ENCODE data around the gene WDR89. TPM values are rescaled to one million over a fixed set of nuclear protein-coding genes. Genes with fewer than 3 reads are reported as not detected.
"Not testable (repeated sequence)": the region's sequence is repeated elsewhere in the genome, so short reads cannot be mapped to it uniquely, and the experiment has no call there.

Gene WDR89
- total RNA-seq, 1 experiment from 2014 or later = 23.6 TPM

- ChIA-PET POLR2A (ENCODE audit: low non-redundant PET) (no interaction called here), CTCF (no interaction called here)
- TF ChIP-seq CTCF (conservative IDR thresholded peaks at IDR 0.05; ENCODE audit: low read depth, low read length) (no peak), EZH2 (IDR thresholded peaks at IDR 0.05; ENCODE audit: borderline replicate concordance, low read depth, low read length, poor library complexity, severe bottlenecking) (no peak)
- intact Hi-C loops (cut with micrococcal nuclease; ENCODE audit: unreplicated experiment) = loop anchor here (5.0 kb wide), 1 partner anchor 83 kb away; the partner anchor contains the start of gene SGPP1
- DNase-seq (ENCODE audit: low spot score) = no peak
- BruUV-seq (replicated peaks) = no TSS peak
- Histone ChIP-seq H3K27me3 (replicated peaks; ENCODE audit: insufficient read depth, low read depth, low read length, poor library complexity) (no peaks in the 10 kb centered on the region), H3K36me3 (ENCODE audit: insufficient read depth, low read length, poor library complexity, severe bottlenecking) (no peaks in the 10 kb centered on the region), H3K4me1 (ENCODE audit: insufficient read depth, low read length, poor library complexity, severe bottlenecking) (peaks cover 6% of the 10 kb centered on the region), H3K4me3 (ENCODE audit: low read depth, low read length, poor library complexity, severe bottlenecking) (no peak overlapping the region), H3K27ac (ENCODE audit: low read depth, low read length, poor library complexity, severe bottlenecking) (no peak overlapping the region), H3K9me3 (ENCODE audit: low read depth, low read length, poor library complexity, severe bottlenecking) (no peaks in the 10 kb centered on the region)
These were observed 3.1 kb upstream of the WDR89 start for GRCh38 chr14:63644741-63645140.

- H3K9me3 ChIP-seq (ENCODE audit: low read depth, low read length, poor library complexity, severe bottlenecking) = no peaks in the 10 kb centered on the region
- CTCF ChIA-PET = no interaction called here
- no peak for DNase-seq (ENCODE audit: low spot score)
- BruUV-seq (replicated peaks) = no TSS peak
- no peak overlapping the region for H3K27ac ChIP-seq (ENCODE audit: low read depth, low read length, poor library complexity, severe bottlenecking)
- H3K27me3 ChIP-seq (replicated peaks; ENCODE audit: insufficient read depth, low read depth, low read length, poor library complexity) = no peaks in the 10 kb centered on the region
- peak overlapping the region; percentile 54 for H3K4me3 ChIP-seq (ENCODE audit: low read depth, low read length, poor library complexity, severe bottlenecking)
- H3K4me1 ChIP-seq (ENCODE audit: insufficient read depth, low read length, poor library complexity, severe bottlenecking) = peaks cover 6% of the 10 kb centered on the region
- no peak for TF ChIP-seq EZH2 (IDR thresholded peaks at IDR 0.05; ENCODE audit: borderline replicate concordance, low read depth, low read length, poor library complexity, severe bottlenecking)
- intact Hi-C loops (cut with micrococcal nuclease; ENCODE audit: unreplicated experiment) = loop anchor here (5.0 kb wide), 1 partner anchor 84 kb away; the partner anchor contains the start of gene SGPP1
- POLR2A ChIA-PET (ENCODE audit: low non-redundant PET) = no interaction called here
- no peaks in the 10 kb centered on the region for H3K36me3 ChIP-seq (ENCODE audit: insufficient read depth, low read length, poor library complexity, severe bottlenecking)
These were observed 1.1 kb upstream of the WDR89 start for GRCh38 chr14:63642656-63643382.

GRCh38 chr14:63642229-63642611, 549 bp upstream of the WDR89 start:
- TSS peak; percentile 81 for BruUV-seq (replicated peaks)
- intact Hi-C loops (cut with micrococcal nuclease; ENCODE audit: unreplicated experiment) = loop anchor here (5.0 kb wide), 1 partner anchor 85 kb away; the partner anchor contains the start of gene SGPP1
- Histone ChIP-seq H3K9me3 (ENCODE audit: low read depth, low read length, poor library complexity, severe bottlenecking) (peaks cover under 1% of the 10 kb centered on the region), H3K4me3 (ENCODE audit: low read depth, low read length, poor library complexity, severe bottlenecking) (peak overlapping the region; percentile 54), H3K4me1 (ENCODE audit: insufficient read depth, low read length, poor library complexity, severe bottlenecking) (peaks cover 6% of the 10 kb centered on the region), H3K27ac (ENCODE audit: low read depth, low read length, poor library complexity, severe bottlenecking) (peak overlapping the region; percentile 92), H3K27me3 (replicated peaks; ENCODE audit: insufficient read depth, low read depth, low read length, poor library complexity) (no peaks in the 10 kb centered on the region), H3K36me3 (ENCODE audit: insufficient read depth, low read length, poor library complexity, severe bottlenecking) (no peaks in the 10 kb centered on the region)
- DNase-seq (ENCODE audit: low spot score) = peak; percentile 96
- TF ChIP-seq EZH2 (IDR thresholded peaks at IDR 0.05; ENCODE audit: borderline replicate concordance, low read depth, low read length, poor library complexity, severe bottlenecking) = no peak
- no peak for TF ChIP-seq CTCF (conservative IDR thresholded peaks at IDR 0.05; ENCODE audit: low read depth, low read length)
- ChIA-PET CTCF (no interaction called here), POLR2A (ENCODE audit: low non-redundant PET) (no interaction called here)

GRCh38 chr14:63638493-63638892, 3.2 kb downstream of the WDR89 start:
- TF ChIP-seq CTCF (conservative IDR thresholded peaks at IDR 0.05; ENCODE audit: low read depth, low read length) = no peak
- TF ChIP-seq EZH2 (IDR thresholded peaks at IDR 0.05; ENCODE audit: borderline replicate concordance, low read depth, low read length, poor library complexity, severe bottlenecking) = no peak
- H3K27ac ChIP-seq (ENCODE audit: low read depth, low read length, poor library complexity, severe bottlenecking) = no peak overlapping the region
- no peaks in the 10 kb centered on the region for H3K36me3 ChIP-seq (ENCODE audit: insufficient read depth, low read length, poor library complexity, severe bottlenecking)
- no peak overlapping the region for H3K4me3 ChIP-seq (ENCODE audit: low read depth, low read length, poor library complexity, severe bottlenecking)
- DNase-seq (ENCODE audit: low spot score) = no peak
- BruUV-seq (replicated peaks) = no TSS peak
- CTCF ChIA-PET = no interaction called here
- intact Hi-C loops (cut with micrococcal nuclease; ENCODE audit: unreplicated experiment) = no loop called here
- H3K27me3 ChIP-seq (replicated peaks; ENCODE audit: insufficient read depth, low read depth, low read length, poor library complexity) = no peaks in the 10 kb centered on the region
- POLR2A ChIA-PET (ENCODE audit: low non-redundant PET) = no interaction called here
- H3K4me1 ChIP-seq (ENCODE audit: insufficient read depth, low read length, poor library complexity, severe bottlenecking) = peaks cover 9% of the 10 kb centered on the region
- H3K9me3 ChIP-seq (ENCODE audit: low read depth, low read length, poor library complexity, severe bottlenecking) = peaks cover 4% of the 10 kb centered on the region

GRCh38 chr14:63636094-63636635, 5.5 kb downstream of the WDR89 start:
- CTCF ChIA-PET; H3K36me3 ChIP-seq (ENCODE audit: insufficient read depth, low read length, poor library complexity, severe bottlenecking); H3K4me3 ChIP-seq (ENCODE audit: low read depth, low read length, poor library complexity, severe bottlenecking); POLR2A ChIA-PET (ENCODE audit: low non-redundant PET); DNase-seq (ENCODE audit: low spot score); intact Hi-C loops (cut with micrococcal nuclease; ENCODE audit: unreplicated experiment); H3K4me1 ChIP-seq (ENCODE audit: insufficient read depth, low read length, poor library complexity, severe bottlenecking); H3K9me3 ChIP-seq (ENCODE audit: low read depth, low read length, poor library complexity, severe bottlenecking); H3K27me3 ChIP-seq (replicated peaks; ENCODE audit: insufficient read depth, low read depth, low read length, poor library complexity); H3K27ac ChIP-seq (ENCODE audit: low read depth, low read length, poor library complexity, severe bottlenecking); BruUV-seq (replicated peaks): not testable (repeated sequence)

All from A673 (cell line).